Activated CD8-positive, alpha-beta memory T cell treated with anti-CD3 and anti-CD28 coated beads for 4 hours (primary cell): ENCODE results near the gene ANKRD13B.
"Not testable (repeated sequence)": the region's sequence is repeated elsewhere in the genome, so short reads cannot be mapped to it uniquely, and the experiment has no call there.

Experiments used
- DNase-seq, 2 donors: peaks; one replicate each; pipeline ENCODE4 v3.0.0-alpha.2; 2020; ENCODE audit warnings: low read depth in 2 of 2

The ANKRD13B gene

DNA sequence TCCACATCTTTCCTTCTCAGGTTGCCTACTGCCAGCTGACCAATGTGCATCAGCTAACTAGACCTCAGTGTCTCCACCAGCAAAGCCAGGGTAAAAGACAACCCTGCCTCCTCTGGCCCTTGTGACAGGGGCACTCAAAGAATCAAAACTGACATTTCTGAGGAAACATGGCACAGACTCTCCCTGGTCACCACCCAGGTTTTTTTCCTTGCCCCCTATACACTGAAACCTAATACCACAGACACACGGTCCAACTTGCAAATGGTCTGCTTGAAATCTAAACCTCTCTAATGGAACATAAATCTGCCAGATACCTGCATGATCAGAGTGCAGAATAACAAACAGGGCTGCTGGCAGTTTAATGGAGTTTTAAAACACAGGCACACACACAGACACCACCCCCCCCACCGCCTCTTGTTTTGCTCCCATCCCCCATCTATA is 49.3 kb downstream of the ANKRD13B start:
- DNase-seq: no peak

DNA sequence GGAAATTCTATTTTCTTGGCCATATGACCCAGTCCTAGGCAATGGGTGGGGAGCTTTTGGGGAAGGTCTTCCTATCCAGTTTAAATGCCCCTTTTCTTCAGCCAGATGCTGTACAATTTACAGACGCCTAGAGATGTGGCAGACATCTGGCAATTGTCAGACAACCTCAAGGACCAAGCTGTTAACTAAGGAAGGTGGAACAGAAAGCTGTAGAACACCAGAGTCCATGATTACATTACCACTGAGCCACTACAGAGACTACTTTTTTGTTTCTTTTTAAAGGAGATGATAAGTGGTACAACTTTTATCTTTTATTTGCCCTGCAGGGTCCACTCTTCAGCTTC is 50.9 kb downstream of the ANKRD13B start:
- no peak for DNase-seq

DNA sequence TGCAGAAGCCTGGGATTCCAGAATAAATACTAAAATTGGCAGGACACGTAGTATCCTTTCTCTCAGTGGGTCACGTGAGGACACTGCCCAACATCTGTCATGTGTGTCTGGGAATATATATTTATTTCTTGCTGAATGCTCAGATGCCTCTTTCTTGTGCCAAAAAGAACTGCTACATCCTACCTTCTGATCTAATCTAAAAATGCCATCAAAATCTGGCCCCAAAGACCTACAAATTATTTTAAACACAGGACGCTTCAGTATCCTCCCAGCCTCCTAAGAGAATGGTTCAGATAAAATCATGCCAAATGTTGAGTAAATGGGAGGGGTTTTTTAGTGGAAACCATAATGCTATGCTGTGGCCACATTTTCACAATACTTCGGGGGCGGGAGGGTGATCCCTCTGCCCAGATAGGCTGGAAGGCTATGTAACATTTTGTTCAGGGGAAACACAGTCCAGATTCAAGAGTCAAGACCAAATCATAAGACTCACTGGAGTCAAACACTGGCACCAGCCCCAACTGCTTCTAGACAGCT is 52.7 kb downstream of the ANKRD13B start:
- no peak for DNase-seq

DNA sequence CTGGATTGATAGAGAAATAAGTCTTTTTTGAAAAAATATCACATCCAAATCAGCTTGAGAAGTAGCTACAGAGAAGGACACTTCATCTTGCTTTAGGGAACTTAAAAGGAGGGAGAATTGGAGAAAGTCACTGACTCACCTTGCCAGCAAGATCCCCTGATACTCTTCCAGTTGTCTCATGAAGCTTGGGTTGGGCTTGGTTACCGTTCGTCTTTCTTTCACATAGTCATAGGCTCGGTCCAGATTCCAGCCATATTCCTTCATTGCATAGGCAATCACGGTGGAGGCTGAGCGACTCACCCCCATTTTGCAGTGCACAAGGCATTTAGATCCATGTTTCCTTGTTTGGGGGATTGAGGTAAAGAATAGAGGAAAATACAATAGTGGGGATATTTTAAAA is 55.1 kb downstream of the ANKRD13B start:
- DNase-seq: no peak

DNA sequence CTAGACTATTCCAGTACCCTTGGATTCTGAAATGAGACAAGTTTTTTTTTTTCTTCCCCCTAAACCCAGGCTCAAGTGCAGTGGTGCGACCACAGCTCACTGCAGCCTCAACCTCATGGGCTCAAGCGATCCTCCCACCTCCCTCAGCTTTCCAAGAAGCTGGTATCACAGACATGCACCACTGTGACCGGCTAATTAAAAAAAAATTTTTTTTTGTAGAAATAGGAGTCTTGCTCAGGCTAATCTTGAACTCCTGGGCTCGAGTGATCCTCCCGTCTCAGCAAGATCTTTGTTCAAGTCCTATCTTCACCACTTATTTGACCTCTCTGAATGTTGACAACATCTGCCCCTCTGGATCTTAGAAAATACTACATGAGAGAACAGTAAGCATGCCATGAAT is 56.4 kb downstream of the ANKRD13B start:
- no peak for DNase-seq

DNA sequence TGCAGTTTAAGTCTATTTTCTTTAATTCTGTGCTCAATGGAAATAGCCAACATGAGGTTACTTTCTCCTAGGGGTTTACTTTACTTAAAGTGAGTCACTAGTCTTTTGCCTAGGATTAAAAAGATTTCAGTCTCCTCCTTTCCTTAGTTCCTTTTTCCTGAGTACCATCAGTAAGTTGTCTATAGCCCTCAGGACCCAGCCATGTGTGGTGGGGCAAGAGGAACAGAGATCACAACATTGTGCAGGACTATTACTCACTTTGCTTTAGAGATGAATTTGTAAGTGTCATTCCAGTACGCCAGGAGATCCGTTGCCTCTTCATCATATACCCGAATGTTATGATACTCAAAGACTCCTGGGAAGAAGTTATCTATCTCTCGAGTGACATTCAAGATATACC is 57.5 kb downstream of the ANKRD13B start:
- DNase-seq: no peak

- DNase-seq: not testable (repeated sequence)
These were observed 59.0 kb downstream of the ANKRD13B start for GRCh38 chr17:29651913-29652312.

DNA sequence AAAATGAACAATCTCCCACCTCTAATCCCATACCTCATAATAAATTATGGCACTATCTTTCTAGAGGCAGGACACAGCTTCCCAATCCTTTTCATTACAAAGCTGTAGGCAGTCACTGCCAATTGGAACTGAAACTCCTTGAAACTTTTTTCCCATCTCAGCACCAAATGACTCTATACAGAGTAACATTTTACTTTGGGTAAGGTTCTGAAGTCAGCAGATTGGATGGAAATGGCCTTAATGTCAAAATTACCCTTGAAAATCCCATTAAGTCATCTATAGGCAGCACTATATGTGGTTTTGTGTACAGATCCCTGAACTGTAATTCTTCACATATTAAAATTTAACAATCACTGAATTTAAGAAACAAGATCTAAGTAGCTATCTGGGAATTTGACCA is 60.0 kb downstream of the ANKRD13B start:
- DNase-seq: no peak

DNA sequence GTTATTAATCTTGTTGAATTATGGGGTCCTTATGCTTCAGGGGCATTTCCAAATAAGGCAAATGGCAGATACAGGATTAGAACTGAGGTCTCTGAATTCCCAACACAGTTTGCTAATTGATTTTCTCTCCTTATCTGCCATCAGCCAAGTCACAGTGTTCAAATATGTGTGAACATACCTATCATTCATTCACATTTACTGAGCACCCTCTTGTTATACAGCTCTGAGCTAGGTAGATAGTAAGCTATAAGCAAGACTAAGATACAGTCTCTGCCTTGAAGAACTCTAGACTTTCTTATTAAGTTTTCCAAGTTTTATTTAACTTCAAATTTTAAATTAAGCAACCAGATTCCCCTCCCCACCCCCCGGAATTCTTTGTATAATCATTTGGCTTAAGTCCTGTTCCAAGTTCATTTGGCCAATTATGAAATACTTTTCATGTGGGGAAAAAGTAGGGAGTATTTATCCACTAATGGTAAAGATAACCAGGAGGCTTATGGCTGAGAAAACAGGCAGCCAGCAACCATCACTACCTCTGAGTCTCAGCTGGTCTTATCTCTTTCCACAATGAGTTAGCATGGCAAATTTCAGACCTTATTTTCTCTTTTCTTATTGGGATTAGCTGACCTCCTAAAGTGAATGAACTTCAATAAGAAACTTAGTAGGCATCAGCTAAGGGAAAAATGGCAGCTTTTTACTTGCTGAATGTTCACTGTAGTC is 61.2 kb downstream of the ANKRD13B start:
- no peak for DNase-seq

DNA sequence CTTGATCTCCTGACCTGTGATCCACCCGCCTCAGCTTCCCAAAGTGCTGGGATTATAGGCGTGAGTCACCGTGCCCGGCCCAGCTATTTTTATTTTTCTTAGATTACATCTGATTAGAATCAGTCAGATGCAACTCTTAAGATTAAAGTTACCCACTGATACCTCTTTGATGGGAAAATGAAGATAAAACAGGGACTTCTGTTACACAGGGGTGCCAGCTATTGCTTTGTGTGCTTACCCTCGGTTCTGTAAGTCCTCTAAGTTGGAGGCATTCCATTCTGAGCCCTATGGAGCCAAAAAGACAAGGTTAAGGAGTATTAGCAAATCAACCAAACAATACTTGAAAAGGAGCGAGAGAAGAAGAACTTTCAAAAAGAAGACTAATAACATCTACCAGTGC is 62.4 kb downstream of the ANKRD13B start:
- DNase-seq: no peak

- no peak for DNase-seq
These were observed 66.2 kb downstream of the ANKRD13B start for GRCh38 chr17:29659155-29659554.

- no peak for DNase-seq
These were observed 68.3 kb downstream of the ANKRD13B start for GRCh38 chr17:29661213-29661612.

DNA sequence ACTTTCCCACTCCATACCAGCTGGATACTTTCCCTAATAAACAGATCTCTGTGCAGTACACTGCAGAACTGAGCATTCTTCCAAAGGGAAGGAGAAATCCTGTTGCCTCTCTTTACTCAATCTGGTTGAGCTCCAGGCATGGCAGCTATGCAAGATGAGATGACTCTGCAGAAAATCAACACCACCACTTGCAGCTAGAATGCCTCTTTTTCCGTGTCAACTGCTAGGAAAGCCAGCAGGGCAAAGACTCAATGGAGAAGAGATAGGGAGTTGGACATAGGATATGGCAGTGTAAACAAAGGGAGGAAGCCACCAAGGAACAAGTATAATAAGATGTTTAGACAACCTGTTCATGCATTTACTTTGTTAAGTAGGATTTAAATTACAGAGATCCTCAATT is 70.2 kb downstream of the ANKRD13B start:
- no peak for DNase-seq
